Ascending aorta (tissue), 2 donors: ENCODE data around the gene EHBP1L1. TPM values are rescaled to one million over a fixed set of nuclear protein-coding genes. Genes with fewer than 3 reads are reported as not detected.

Experiments
- DNase-seq, 2 donors: peaks; one replicate each; pipeline ENCODE4 v3.0.0-alpha.2; 2019; ENCODE audit warnings: low spot score in 2 of 2
- H3K27ac ChIP-seq, 2 donors: fragments of 200-600 bp; sonication (generic); one replicate each; pipeline ENCODE4 v1.5.1; 2016 to 2017; ENCODE audit warnings: mild to moderate bottlenecking in 1 of 2
- H3K27me3 ChIP-seq: fragments of 200-600 bp; sonication (generic); one replicate; pipeline ENCODE4 v1.5.1; 2017
- H3K36me3 ChIP-seq, 2 donors: fragments of 200-600 bp; sonication (generic); one replicate each; pipeline ENCODE4 v1.5.1; 2016
- H3K4me1 ChIP-seq, 2 donors: fragments of 200-600 bp; sonication (generic); one replicate each; pipeline ENCODE4 v1.5.1; 2016 to 2017; ENCODE audit warnings: mild to moderate bottlenecking in 1 of 2
- H3K4me3 ChIP-seq, 2 donors: fragments of 200-600 bp; sonication (generic); one replicate each; pipeline ENCODE4 v1.5.1; 2016 to 2017; ENCODE audit warnings: mild to moderate bottlenecking in 1 of 2
- H3K9me3 ChIP-seq, 2 donors: fragments of 200-600 bp; sonication (generic); one replicate each; pipeline ENCODE4 v1.5.1; 2016
- intact Hi-C: fragments of 100-400 bp; cut with DNase I; formaldehyde crosslinking; loops from one replicate; pipeline ENCODE4 v1.15.1; 2023
- total RNA-seq: library from RNA; depleted of rRNA; stranded (reverse); fragments of >200 nt; gene quantifications from one replicate; pipeline ENCODE4 v1.1.0, GENCODE V29; 2016
- TF ChIP-seq, protein P1 (sequence below), 3 experiments: fragments of 200-600 bp in 2 of 3; fragments of 450-650 bp in 1 of 3; sonication (generic) in 2 of 3; IDR thresholded peaks; one replicate each; pipeline ENCODE4 v1.5.1; 2016 to 2019; ENCODE audit warnings: antibody characterized with exemption in 3 of 3, mild to moderate bottlenecking in 1 of 3, moderate library complexity in 1 of 3

Gene EHBP1L1
- total RNA-seq, 1 donor from 2014 or later, result 418 TPM

DNA sequence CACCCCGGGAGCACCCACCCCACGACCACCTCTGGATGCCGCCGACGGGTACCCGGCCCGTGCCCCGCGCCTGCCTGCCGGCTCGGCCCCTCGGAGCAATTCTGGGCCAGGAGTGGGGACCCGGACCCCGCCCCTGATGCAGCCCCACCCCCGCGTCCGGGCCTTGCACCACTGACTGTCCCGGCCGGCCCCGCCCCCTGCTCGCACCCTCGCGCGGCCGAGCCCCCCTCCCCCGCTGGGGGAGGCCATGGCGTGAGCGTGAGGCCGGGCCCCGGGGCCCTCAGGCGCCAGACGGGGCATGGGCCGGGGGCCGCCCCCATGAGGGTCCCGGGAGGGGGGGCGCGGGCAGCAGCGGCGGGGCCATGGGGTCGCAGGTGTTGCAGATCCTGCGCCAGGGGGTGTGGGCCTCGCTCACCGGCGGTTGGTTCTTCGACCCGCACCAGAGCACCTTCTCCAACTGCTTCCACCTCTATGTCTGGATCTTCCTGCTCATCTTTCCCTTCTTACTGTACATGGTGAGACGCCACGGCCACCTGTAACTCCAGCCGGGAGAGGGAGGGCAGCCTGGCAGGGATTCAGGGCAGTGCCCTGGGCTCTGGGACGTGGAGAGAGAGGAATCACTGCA is 40.2 kb downstream of the EHBP1L1 start:
- Histone ChIP-seq H3K27me3 (no peaks in the 10 kb centered on the region), H3K4me3 (peak overlapping the region; percentile 95 to 99), H3K9me3 (no peaks in the 10 kb centered on the region), H3K27ac (peak overlapping the region; percentile 87 to 93), H3K4me1 (peaks cover 21 to 32% of the 10 kb centered on the region in 2 donors), H3K36me3 (peaks cover 39 to 42% of the 10 kb centered on the region in 2 donors)
- DNase-seq, result no peak
- TF ChIP-seq, protein P1, sequence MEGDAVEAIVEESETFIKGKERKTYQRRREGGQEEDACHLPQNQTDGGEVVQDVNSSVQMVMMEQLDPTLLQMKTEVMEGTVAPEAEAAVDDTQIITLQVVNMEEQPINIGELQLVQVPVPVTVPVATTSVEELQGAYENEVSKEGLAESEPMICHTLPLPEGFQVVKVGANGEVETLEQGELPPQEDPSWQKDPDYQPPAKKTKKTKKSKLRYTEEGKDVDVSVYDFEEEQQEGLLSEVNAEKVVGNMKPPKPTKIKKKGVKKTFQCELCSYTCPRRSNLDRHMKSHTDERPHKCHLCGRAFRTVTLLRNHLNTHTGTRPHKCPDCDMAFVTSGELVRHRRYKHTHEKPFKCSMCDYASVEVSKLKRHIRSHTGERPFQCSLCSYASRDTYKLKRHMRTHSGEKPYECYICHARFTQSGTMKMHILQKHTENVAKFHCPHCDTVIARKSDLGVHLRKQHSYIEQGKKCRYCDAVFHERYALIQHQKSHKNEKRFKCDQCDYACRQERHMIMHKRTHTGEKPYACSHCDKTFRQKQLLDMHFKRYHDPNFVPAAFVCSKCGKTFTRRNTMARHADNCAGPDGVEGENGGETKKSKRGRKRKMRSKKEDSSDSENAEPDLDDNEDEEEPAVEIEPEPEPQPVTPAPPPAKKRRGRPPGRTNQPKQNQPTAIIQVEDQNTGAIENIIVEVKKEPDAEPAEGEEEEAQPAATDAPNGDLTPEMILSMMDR (IDR thresholded peaks at IDR 0.05), result no peak
- intact Hi-C loops, result loop anchor here (1.0 to 10.0 kb wide), 7 partner anchors 36 to 243 kb away; partner anchors contain the start of genes CFL1, KAT5 and SNX32

DNA sequence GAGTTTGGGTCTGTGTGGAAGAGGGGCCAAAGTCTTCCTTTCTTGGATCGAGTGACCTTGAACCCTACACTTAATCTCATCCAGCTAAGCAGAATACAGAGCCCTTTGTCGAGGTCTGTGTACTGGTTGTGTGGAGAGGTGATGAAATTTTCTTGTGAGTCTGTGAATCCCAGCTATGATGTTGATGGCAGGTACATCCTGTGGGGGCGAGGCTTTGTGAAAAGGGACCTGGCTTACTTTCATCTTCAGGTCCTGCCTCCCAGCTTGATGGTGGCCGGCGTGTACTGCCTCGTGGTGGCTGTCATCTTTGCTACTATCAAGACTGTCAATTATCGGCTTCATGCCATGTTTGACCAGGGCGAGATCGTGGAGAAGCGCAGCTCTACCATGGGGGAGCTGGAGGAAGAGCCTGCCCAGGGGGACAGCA is 40.7 kb downstream of the EHBP1L1 start:
- Histone ChIP-seq H3K4me1 (peaks cover 21 to 28% of the 10 kb centered on the region in 2 donors), H3K4me3 (peak overlapping the region; percentile 95 to 99), H3K9me3 (no peaks in the 10 kb centered on the region), H3K36me3 (peaks cover 45 to 46% of the 10 kb centered on the region in 2 donors), H3K27me3 (no peaks in the 10 kb centered on the region), H3K27ac (peak overlapping the region in 1 of 2 donors; percentile 87)
- intact Hi-C loops, result loop anchor here (5.0 to 10.0 kb wide), 2 partner anchors 98 to 216 kb away; partner anchors contain the start of genes KAT5 and SNX32
- TF ChIP-seq, protein P1 (IDR thresholded peaks at IDR 0.05), result no peak
- DNase-seq, result no peak

DNA sequence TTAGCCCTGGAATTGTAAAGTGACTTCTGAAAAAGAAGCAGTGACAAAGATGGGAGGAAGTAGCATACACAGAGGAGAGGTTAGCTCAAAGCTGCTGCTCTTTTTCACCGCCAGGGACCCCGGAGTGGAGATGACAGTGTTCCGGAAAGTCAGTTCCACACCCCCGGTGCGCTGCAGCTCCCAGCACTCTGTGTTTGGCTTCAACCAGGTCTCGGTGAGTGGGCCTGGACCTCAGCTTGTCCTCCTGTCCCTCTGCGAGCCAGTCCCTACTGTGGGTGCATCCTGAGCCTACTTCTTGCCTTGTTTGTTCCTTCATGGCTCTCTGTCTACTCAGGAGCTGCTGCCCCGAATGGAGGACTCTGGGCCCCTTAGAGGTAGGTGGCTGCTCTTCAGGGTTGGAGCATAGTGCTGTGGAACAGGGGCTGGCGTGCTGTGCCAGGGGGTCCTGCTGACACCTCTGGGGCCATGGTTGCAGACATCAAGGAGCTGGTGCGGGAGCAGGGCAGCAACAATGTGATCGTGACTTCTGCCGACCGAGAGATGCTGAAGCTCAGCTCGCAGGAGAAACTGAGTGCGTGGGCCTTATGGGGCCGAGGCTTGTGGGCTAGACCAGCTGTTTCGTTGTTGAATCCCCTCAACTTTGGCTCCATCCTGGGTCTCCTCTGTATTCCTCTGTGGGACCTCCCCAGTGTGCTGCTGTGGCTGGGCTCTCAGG is 41.4 kb downstream of the EHBP1L1 start:
- Histone ChIP-seq H3K36me3 (peaks cover 51 to 52% of the 10 kb centered on the region in 2 donors), H3K27ac (no peak overlapping the region), H3K4me3 (peak overlapping the region in 1 of 2 donors; percentile 99), H3K4me1 (peaks cover 21% of the 10 kb centered on the region in 2 donors), H3K27me3 (no peaks in the 10 kb centered on the region), H3K9me3 (no peaks in the 10 kb centered on the region)
- TF ChIP-seq, protein P1 (IDR thresholded peaks at IDR 0.05), result no peak
- DNase-seq, result no peak
- intact Hi-C loops, result loop anchor here (5.0 to 10.0 kb wide), 2 partner anchors 98 to 215 kb away; partner anchors contain the start of genes KAT5 and SNX32

DNA sequence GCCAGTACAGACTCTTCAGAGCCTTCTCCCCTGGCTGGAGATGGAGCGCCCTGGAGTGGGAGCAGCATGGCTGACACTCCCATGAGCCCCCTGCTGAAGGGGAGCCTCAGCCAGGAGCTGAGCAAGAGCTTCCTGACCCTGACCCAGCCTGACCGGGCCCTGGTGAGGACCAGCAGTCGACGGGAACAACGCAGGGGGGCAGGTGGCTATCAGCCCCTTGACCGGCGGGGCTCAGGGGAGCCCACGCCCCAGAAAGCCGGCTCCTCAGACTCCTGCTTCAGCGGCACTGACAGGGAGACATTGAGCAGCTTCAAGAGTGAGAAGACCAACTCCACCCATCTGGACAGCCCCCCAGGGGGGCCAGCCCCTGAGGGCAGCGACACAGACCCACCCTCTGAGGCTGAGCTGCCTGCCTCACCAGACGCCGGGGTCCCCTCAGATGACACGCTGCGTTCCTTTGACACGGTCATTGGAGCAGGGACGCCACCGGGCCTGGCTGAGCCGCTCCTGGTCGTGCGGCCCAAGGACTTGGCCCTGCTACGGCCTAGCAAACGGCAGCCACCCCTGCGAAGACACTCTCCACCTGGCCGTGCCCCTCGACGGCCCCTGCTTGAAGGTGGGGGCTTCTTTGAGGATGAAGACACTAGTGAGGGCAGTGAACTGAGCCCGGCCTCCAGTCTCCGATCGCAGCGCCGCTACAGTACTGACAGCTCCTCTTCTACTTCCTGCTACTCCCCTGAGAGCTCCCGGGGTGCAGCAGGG is 42.3 kb downstream of the EHBP1L1 start:
- peaks cover 12 to 13% of the 10 kb centered on the region in 2 donors for H3K4me1 ChIP-seq
- no peaks in the 10 kb centered on the region for H3K27me3 ChIP-seq
- H3K36me3 ChIP-seq, result peaks cover 54 to 58% of the 10 kb centered on the region in 2 donors
- intact Hi-C loops, result loop anchor here (5.0 to 10.0 kb wide), 2 partner anchors 97 to 214 kb away; partner anchors contain the start of genes KAT5 and SNX32
- no peak for DNase-seq
- H3K4me3 ChIP-seq, result no peak overlapping the region
- H3K27ac ChIP-seq, result no peak overlapping the region
- no peaks in the 10 kb centered on the region for H3K9me3 ChIP-seq
- TF ChIP-seq, protein P1 (IDR thresholded peaks at IDR 0.05), result no peak

DNA sequence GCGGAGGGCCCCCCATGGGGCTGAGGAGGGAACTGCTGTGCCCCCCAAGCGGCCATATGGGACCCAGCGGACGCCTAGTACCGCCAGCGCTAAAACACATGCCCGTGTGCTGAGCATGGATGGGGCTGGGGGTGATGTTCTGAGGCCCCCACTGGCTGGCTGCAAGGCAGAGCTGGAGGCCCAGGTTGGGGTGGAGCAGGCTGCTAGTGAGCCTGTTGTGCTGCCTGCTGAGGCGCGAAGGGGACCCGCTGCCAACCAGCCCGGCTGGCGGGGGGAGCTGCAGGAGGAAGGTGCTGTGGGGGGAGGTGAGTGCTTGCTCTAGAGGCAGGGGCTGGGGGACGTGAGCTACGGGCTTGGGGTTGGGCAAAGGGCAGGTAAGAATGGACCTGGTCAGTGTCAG is 42.9 kb downstream of the EHBP1L1 start:
- TF ChIP-seq, protein P1 (IDR thresholded peaks at IDR 0.05), result no peak
- intact Hi-C loops, result loop anchor here (5.0 to 10.0 kb wide), 2 partner anchors 96 to 214 kb away; partner anchors contain the start of genes KAT5 and SNX32
- H3K4me1 ChIP-seq, result peaks cover 11 to 13% of the 10 kb centered on the region in 2 donors
- H3K27ac ChIP-seq, result no peak overlapping the region
- H3K4me3 ChIP-seq, result no peak overlapping the region
- H3K36me3 ChIP-seq, result peaks cover 59 to 63% of the 10 kb centered on the region in 2 donors
- no peak for DNase-seq
- H3K27me3 ChIP-seq, result no peaks in the 10 kb centered on the region
- no peaks in the 10 kb centered on the region for H3K9me3 ChIP-seq
